ENCODE measurements around the gene PHACTR1.

The PHACTR1 gene

DNA sequence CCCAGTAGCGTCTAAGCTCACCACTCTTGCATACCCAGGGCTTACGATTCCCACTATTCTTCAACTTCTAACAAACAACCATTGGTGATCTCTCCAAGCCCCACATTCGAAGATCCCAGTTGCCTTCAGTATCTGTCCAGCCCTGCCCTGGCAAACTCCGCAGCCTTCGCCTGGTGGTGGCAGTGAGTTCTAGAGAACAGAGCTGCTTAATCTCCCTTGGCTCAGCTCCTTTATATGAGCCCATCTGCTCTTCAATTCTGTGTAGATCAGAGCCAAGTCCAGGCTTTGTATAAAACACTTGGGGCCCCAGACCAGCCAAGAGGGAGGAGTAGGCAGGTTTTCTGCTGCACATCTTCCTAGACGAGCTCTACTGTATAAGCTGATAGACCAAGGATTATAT lies 193.3 kb downstream of the PHACTR1 start:
- no peaks in the 10 kb centered on the region for H3K36me3 ChIP-seq (ENCODE audit: control insufficient read depth, insufficient read depth, low read length, severe bottlenecking)
- no peak for DNase-seq (ENCODE audit: low read depth)

DNA sequence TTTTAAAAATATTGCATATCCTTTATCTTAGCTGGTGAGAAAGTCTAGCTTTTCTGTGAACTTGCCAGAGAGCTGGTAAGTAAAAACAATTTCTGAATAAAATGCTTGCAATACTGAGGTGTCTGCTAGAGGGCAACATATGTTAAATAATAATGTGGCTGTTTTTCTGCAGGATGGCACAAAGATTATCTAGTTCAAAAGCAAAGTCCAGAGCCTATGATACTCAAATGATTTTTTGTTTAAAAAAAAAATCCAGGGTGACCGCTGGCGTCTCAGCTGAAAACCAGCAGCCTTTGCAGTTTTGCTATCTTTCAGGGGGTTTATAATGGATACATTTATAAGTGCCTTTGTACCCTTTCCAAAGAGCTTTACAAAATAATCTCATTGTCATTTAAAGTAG lies 194.9 kb downstream of the PHACTR1 start:
- peak; percentile 61 for DNase-seq (ENCODE audit: low read depth)

More for the DNA sequence above, 193.3 kb downstream of the PHACTR1 start:
- no peaks in the 10 kb centered on the region for H3K9me3 ChIP-seq (ENCODE audit: control insufficient read depth, low read length)
- peaks cover 26% of the 10 kb centered on the region for H3K27me3 ChIP-seq (replicated peaks; ENCODE audit: control insufficient read depth, insufficient read depth, low read length)
- H3K4me3 ChIP-seq (ENCODE audit: low read length), result no peak overlapping the region
- no peak overlapping the region for H3K9ac ChIP-seq (ENCODE audit: low read length)
- no peaks in the 10 kb centered on the region for H3K4me1 ChIP-seq (ENCODE audit: control insufficient read depth, insufficient read depth, low read length)

DNA sequence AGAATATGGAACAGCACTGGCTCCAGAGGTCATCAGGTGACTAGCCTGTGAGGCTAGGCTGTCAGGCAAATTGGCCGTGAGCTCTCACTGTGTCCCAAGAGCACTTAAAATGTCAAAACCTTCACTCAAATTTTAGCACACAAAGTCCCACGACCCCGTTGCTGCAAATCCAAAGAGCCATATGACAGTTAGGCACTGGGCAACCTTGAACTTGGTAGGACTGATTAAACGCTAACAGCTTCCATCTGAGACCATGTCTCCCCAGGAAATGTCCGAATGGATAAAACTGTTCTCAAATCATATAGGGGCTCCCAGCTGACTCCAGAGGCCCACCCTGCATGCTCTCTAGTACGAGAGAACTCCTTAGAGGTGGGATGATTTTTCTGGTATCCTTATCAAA lies 196.6 kb downstream of the PHACTR1 start:
- Histone ChIP-seq H3K9ac (ENCODE audit: low read length) (no peak overlapping the region), H3K9me3 (ENCODE audit: control insufficient read depth, low read length) (no peaks in the 10 kb centered on the region), H3K36me3 (ENCODE audit: control insufficient read depth, insufficient read depth, low read length, severe bottlenecking) (no peaks in the 10 kb centered on the region), H3K27me3 (replicated peaks; ENCODE audit: control insufficient read depth, insufficient read depth, low read length) (peaks cover 15% of the 10 kb centered on the region), H3K4me3 (ENCODE audit: low read length) (no peak overlapping the region), H3K4me1 (ENCODE audit: control insufficient read depth, insufficient read depth, low read length) (no peaks in the 10 kb centered on the region)
- DNase-seq (ENCODE audit: low read depth), result no peak

More for the DNA sequence above, 194.9 kb downstream of the PHACTR1 start:
- no peak overlapping the region for H3K4me3 ChIP-seq (ENCODE audit: low read length)
- no peak overlapping the region for H3K9ac ChIP-seq (ENCODE audit: low read length)
- H3K36me3 ChIP-seq (ENCODE audit: control insufficient read depth, insufficient read depth, low read length, severe bottlenecking), result no peaks in the 10 kb centered on the region
- no peaks in the 10 kb centered on the region for H3K4me1 ChIP-seq (ENCODE audit: control insufficient read depth, insufficient read depth, low read length)
- peaks cover 20% of the 10 kb centered on the region for H3K27me3 ChIP-seq (replicated peaks; ENCODE audit: control insufficient read depth, insufficient read depth, low read length)
- H3K9me3 ChIP-seq (ENCODE audit: control insufficient read depth, low read length), result no peaks in the 10 kb centered on the region

DNA sequence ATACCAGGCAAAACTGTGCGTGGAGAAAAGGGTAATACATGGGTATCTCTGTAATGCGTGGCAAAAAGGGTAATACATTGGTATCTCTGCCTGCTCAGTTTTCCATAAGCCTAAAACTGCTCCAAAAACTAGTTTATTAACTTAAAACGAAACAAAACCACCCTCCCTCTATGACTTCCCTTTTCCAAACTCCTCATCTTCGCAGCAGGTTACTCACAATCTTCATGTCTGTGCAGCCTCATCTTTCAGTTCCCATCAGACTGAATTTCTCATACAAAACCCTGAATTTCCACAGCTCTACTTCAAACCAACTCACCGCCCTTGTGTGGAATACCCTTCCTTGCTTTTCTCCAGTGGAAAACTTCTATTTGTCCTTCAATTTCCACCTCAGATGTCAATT lies 199.4 kb downstream of the PHACTR1 start:
- Histone ChIP-seq H3K9me3 (ENCODE audit: control insufficient read depth, low read length) (no peaks in the 10 kb centered on the region), H3K36me3 (ENCODE audit: control insufficient read depth, insufficient read depth, low read length, severe bottlenecking) (no peaks in the 10 kb centered on the region), H3K27me3 (replicated peaks; ENCODE audit: control insufficient read depth, insufficient read depth, low read length) (peaks cover 6% of the 10 kb centered on the region), H3K9ac (ENCODE audit: low read length) (no peak overlapping the region), H3K4me1 (ENCODE audit: control insufficient read depth, insufficient read depth, low read length) (peaks cover 3% of the 10 kb centered on the region), H3K4me3 (ENCODE audit: low read length) (no peak overlapping the region)
- no peak for DNase-seq (ENCODE audit: low read depth)

DNA sequence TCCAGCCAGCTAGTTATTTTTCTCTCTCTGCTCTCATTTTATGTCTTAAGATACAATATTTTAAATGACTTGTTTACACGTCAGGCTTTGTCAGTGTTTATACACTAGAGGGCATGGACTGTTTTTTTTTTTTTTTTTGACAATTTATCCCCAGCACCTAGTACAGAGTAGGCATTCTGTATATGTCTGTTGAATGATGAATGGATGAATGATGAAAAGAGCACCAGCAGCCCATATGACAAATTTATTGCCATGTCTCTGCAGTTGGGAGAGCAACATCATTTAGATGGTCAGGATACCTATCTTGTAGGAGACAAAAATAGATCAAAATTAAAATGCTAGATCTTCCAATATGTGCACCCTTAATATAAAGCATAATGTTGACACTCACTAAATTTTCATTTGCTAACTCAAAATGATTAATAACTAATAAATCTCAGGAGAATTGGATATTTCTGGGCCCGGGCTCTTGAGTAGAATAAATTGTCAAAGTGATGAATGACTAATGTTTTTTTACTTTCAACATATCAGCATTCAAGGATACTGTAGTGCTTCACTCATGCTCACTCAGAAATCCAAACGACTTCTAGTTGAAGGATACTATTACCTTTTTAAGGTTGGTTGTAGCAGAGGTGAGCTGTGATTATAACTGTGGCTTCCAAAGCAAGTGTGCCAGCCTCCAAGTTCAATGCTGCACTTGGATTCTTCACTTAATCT lies 200.0 kb downstream of the PHACTR1 start:
- H3K9ac ChIP-seq (ENCODE audit: low read length), result no peak overlapping the region
- peaks cover 3% of the 10 kb centered on the region for H3K4me1 ChIP-seq (ENCODE audit: control insufficient read depth, insufficient read depth, low read length)
- no peaks in the 10 kb centered on the region for H3K36me3 ChIP-seq (ENCODE audit: control insufficient read depth, insufficient read depth, low read length, severe bottlenecking)
- H3K4me3 ChIP-seq (ENCODE audit: low read length), result no peak overlapping the region
- no peak for DNase-seq (ENCODE audit: low read depth)
- H3K27me3 ChIP-seq (replicated peaks; ENCODE audit: control insufficient read depth, insufficient read depth, low read length), result peaks cover 6% of the 10 kb centered on the region
- no peaks in the 10 kb centered on the region for H3K9me3 ChIP-seq (ENCODE audit: control insufficient read depth, low read length)

DNA sequence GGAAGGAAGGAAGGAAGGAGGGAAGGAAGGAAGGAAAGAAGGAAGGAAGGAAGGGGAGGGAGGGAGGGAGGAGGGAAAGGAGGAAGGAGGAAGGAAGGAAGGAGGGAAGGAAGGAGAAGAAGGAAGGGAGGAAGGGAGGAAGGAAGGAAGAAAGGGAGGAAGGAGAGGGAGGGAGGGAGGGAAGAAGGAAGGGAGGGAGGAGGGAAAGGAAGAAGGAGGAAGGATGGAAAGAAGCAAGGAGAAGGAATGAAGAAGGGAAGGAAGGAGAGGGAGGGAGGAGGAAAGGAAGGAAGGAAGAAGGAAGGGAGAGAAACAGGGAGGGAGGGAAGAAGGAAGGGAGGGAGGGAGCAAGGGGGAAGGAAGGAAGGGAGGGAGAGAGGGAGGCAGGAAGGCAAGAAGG lies 204.9 kb downstream of the PHACTR1 start:
- H3K36me3 ChIP-seq (ENCODE audit: control insufficient read depth, insufficient read depth, low read length, severe bottlenecking), result no peaks in the 10 kb centered on the region
- H3K4me1 ChIP-seq (ENCODE audit: control insufficient read depth, insufficient read depth, low read length), result peaks cover 3% of the 10 kb centered on the region
- no peak overlapping the region for H3K9ac ChIP-seq (ENCODE audit: low read length)
- peaks cover 9% of the 10 kb centered on the region for H3K9me3 ChIP-seq (ENCODE audit: control insufficient read depth, low read length)
- H3K4me3 ChIP-seq (ENCODE audit: low read length), result no peak overlapping the region
- no peak for DNase-seq (ENCODE audit: low read depth)
- peaks cover 11% of the 10 kb centered on the region for H3K27me3 ChIP-seq (replicated peaks; ENCODE audit: control insufficient read depth, insufficient read depth, low read length)

DNA sequence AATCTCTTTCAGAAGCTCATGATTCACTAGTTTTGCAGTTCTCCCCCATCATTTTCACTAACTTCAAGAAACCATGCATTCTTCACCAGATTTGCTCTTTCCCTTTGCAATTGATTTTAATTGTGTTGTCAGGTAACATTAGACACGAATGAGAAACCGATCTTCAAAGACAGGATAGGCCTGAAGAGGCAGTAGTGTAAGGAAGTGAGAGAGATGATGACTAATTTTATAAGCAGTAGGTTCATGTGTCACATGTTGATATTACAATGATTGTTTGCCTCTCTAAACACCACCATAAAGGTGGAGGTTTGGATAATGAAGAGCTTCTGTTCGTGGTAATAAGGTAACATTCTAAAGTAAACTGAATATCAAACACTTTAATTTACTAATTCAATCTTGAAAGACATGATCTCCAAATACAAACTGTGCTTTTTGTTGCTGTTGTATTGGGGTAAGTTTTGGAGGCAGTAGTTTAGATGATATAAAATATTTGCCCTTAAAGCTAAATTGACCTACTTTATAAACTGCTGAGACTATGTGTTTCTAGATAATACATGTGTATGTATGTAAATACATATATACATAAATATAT lies 207.2 kb downstream of the PHACTR1 start:
- Histone ChIP-seq H3K27me3 (replicated peaks; ENCODE audit: control insufficient read depth, insufficient read depth, low read length) (peaks cover 28% of the 10 kb centered on the region), H3K4me3 (ENCODE audit: low read length) (no peak overlapping the region), H3K36me3 (ENCODE audit: control insufficient read depth, insufficient read depth, low read length, severe bottlenecking) (no peaks in the 10 kb centered on the region), H3K9me3 (ENCODE audit: control insufficient read depth, low read length) (peaks cover 9% of the 10 kb centered on the region), H3K4me1 (ENCODE audit: control insufficient read depth, insufficient read depth, low read length) (peaks cover 3% of the 10 kb centered on the region), H3K9ac (ENCODE audit: low read length) (no peak overlapping the region)
- no peak for DNase-seq (ENCODE audit: low read depth)

DNA sequence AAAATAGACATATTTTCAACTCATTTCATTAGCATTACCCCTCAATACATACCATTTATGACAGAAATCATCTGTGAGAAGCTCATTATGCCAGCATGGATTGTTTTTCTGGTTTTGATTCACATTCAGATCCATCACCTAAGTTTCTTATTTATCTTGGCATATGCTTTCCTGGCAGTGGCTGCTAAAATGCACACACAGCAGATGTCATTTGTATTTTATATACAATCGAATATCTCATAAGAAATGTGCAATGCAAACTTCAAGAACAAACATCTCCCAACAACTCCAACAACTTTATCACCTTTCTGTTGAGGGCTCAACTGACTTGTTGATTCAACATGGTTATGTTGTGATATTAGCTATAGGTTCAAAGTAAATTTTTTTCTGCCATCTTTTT lies 208.3 kb downstream of the PHACTR1 start:
- no peak overlapping the region for H3K4me3 ChIP-seq (ENCODE audit: low read length)
- H3K27me3 ChIP-seq (replicated peaks; ENCODE audit: control insufficient read depth, insufficient read depth, low read length), result peaks cover 36% of the 10 kb centered on the region
- peaks cover 9% of the 10 kb centered on the region for H3K9me3 ChIP-seq (ENCODE audit: control insufficient read depth, low read length)
- H3K4me1 ChIP-seq (ENCODE audit: control insufficient read depth, insufficient read depth, low read length), result peaks cover 3% of the 10 kb centered on the region
- DNase-seq (ENCODE audit: low read depth), result no peak
- H3K36me3 ChIP-seq (ENCODE audit: control insufficient read depth, insufficient read depth, low read length, severe bottlenecking), result no peaks in the 10 kb centered on the region
- no peak overlapping the region for H3K9ac ChIP-seq (ENCODE audit: low read length)

DNA sequence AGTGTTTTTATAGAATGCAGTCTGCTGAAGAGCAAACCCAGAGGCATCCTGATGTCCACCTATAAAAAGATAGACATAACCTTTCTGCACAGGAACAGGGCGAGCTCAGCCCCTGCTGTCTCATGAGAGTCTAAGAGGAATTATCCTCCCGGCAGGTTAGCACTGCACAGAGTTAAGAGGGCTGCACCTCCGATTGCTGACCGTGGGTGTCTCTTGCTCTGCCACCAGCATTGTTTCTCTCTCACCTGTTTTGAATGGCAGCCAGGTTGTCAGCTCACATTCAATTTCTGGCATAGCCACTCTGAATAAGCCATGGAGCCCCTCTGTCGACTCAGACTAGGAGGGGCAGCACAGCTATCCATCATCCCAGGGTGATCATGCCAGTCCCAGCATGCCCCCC lies 211.2 kb downstream of the PHACTR1 start:
- H3K4me3 ChIP-seq (ENCODE audit: low read length), result no peak overlapping the region
- H3K9me3 ChIP-seq (ENCODE audit: control insufficient read depth, low read length), result peaks cover 9% of the 10 kb centered on the region
- DNase-seq (ENCODE audit: low read depth), result no peak
- no peaks in the 10 kb centered on the region for H3K4me1 ChIP-seq (ENCODE audit: control insufficient read depth, insufficient read depth, low read length)
- peaks cover 27% of the 10 kb centered on the region for H3K27me3 ChIP-seq (replicated peaks; ENCODE audit: control insufficient read depth, insufficient read depth, low read length)
- H3K36me3 ChIP-seq (ENCODE audit: control insufficient read depth, insufficient read depth, low read length, severe bottlenecking), result no peaks in the 10 kb centered on the region
- H3K9ac ChIP-seq (ENCODE audit: low read length), result no peak overlapping the region

DNA sequence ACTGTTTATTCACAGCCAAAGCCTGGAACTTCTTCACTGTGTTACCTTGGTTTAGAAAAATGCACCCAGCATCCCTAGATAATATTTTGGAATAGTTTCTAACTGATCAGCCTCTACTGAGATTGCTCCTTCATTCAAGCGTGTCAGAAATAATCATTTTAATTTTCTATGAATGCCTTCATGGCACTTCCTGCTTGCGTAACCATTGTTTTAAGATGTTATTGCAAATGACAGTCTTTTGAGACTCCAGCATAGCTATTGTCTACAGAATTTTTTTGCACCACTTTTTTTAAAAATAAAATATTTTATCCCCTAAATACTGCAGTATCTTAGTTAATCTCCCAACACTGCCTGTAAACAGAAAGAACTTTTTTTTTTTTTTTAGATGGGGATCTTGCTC lies 213.1 kb downstream of the PHACTR1 start:
- H3K9ac ChIP-seq (ENCODE audit: low read length), result no peak overlapping the region
- H3K36me3 ChIP-seq (ENCODE audit: control insufficient read depth, insufficient read depth, low read length, severe bottlenecking), result no peaks in the 10 kb centered on the region
- no peaks in the 10 kb centered on the region for H3K9me3 ChIP-seq (ENCODE audit: control insufficient read depth, low read length)
- no peaks in the 10 kb centered on the region for H3K4me1 ChIP-seq (ENCODE audit: control insufficient read depth, insufficient read depth, low read length)
- H3K4me3 ChIP-seq (ENCODE audit: low read length), result no peak overlapping the region
- peaks cover 27% of the 10 kb centered on the region for H3K27me3 ChIP-seq (replicated peaks; ENCODE audit: control insufficient read depth, insufficient read depth, low read length)
- no peak for DNase-seq (ENCODE audit: low read depth)

DNA sequence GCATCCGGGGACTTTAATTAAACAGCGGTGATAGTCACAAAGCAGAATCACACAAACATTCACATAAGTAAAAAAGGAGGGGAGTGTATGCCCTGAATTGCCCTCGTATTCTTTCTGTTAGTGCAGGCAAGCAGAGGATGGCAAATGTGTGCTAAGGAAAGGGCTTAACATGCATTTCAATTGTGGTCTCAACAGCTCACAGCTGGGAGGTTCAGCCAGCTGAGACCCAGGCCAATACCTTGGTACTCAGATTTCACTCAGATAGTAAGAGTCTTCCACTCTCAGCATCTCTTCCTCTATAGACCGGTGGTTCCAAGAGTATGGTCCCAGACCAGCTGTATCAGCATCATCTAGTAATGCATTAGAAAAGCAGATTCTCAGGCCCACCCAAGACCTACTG lies 215.1 kb downstream of the PHACTR1 start:
- Histone ChIP-seq H3K36me3 (ENCODE audit: control insufficient read depth, insufficient read depth, low read length, severe bottlenecking) (no peaks in the 10 kb centered on the region), H3K9me3 (ENCODE audit: control insufficient read depth, low read length) (no peaks in the 10 kb centered on the region), H3K27me3 (replicated peaks; ENCODE audit: control insufficient read depth, insufficient read depth, low read length) (peaks cover 23% of the 10 kb centered on the region), H3K9ac (ENCODE audit: low read length) (no peak overlapping the region), H3K4me1 (ENCODE audit: control insufficient read depth, insufficient read depth, low read length) (no peaks in the 10 kb centered on the region), H3K4me3 (ENCODE audit: low read length) (no peak overlapping the region)
- no peak for DNase-seq (ENCODE audit: low read depth)

DNA sequence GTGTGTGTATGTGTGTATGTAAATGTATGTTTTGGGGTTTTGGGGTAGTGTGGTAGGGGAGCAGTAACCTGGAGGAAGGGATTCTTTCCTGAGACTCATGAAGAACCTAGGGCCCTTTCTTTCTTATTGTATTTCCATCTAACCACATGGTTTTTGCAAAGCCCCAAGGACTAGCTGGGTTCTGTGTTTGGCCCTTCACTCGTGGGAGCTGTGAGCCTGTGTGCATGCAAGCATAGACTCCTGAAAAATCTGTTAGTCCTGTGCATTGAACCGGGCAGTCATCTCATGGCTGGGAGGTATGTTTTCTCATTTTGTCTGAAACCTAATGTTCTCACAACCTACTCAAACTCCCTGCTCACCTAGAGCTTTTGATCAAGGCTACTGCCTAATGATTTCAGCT lies 219.1 kb downstream of the PHACTR1 start:
- no peaks in the 10 kb centered on the region for H3K9me3 ChIP-seq (ENCODE audit: control insufficient read depth, low read length)
- no peak overlapping the region for H3K9ac ChIP-seq (ENCODE audit: low read length)
- no peaks in the 10 kb centered on the region for H3K27me3 ChIP-seq (replicated peaks; ENCODE audit: control insufficient read depth, insufficient read depth, low read length)
- no peak for DNase-seq (ENCODE audit: low read depth)
- no peak overlapping the region for H3K4me3 ChIP-seq (ENCODE audit: low read length)
- no peaks in the 10 kb centered on the region for H3K4me1 ChIP-seq (ENCODE audit: control insufficient read depth, insufficient read depth, low read length)
- H3K36me3 ChIP-seq (ENCODE audit: control insufficient read depth, insufficient read depth, low read length, severe bottlenecking), result no peaks in the 10 kb centered on the region
